HG03520 (cell line): ENCODE measurements around the gene ATPAF2.
A peak's percentile ranks its signal among the peaks of the same experiment; 100 is the strongest.

Source experiments
- ATAC-seq: cut with Tn5 transposase; IDR thresholded peaks from one replicate; pipeline ENCODE4 v1.9.1; 2021; ENCODE audit warnings: mild to moderate bottlenecking, moderate library complexity; ENCODE audit not compliant: unreplicated experiment

Gene ATPAF2

GRCh38 chr17:17987901-17988300, 51.1 kb downstream of the ATPAF2 start:
- no peak for ATAC-seq

GRCh38 chr17:17987187-17987896, 51.6 kb downstream of the ATPAF2 start:
- no peak for ATAC-seq

- ATAC-seq: no peak
Observed at GRCh38 chr17:17985555-17985954, 53.4 kb downstream of the ATPAF2 start.

GRCh38 chr17:17985153-17985552, 53.8 kb downstream of the ATPAF2 start:
- no peak for ATAC-seq

GRCh38 chr17:17983776-17984175, 55.2 kb downstream of the ATPAF2 start:
- ATAC-seq: no peak

- ATAC-seq: no peak
Observed at GRCh38 chr17:17983376-17983775, 55.6 kb downstream of the ATPAF2 start.

GRCh38 chr17:17982801-17983200, 56.2 kb downstream of the ATPAF2 start:
- ATAC-seq: no peak

- ATAC-seq: no peak
Observed at GRCh38 chr17:17981330-17981729, 57.6 kb downstream of the ATPAF2 start.

- no peak for ATAC-seq
Observed at GRCh38 chr17:17979778-17980177, 59.2 kb downstream of the ATPAF2 start.

GRCh38 chr17:17978481-17979424, 60.2 kb downstream of the ATPAF2 start:
- no peak for ATAC-seq

- no peak for ATAC-seq
Observed at GRCh38 chr17:17976931-17977570, 61.9 kb downstream of the ATPAF2 start.

- no peak for ATAC-seq
Observed at GRCh38 chr17:17975436-17975835, 63.5 kb downstream of the ATPAF2 start.

- no peak for ATAC-seq
Observed at GRCh38 chr17:17972952-17973254, 66.1 kb downstream of the ATPAF2 start.

GRCh38 chr17:17972126-17972951, 66.6 kb downstream of the ATPAF2 start, which contains the start of the genes DRC3 and TOM1L2:
Gene DRC3 (plus strand): TSS chr17:17972862. CDS start chr17:17977599, 4,737 bp downstream.
Gene TOM1L2 (minus strand): TSS chr17:17972400. CDS start chr17:17972313, 87 bp downstream.
- ATAC-seq: peak; percentile 93

GRCh38 chr17:17971431-17972125, 67.4 kb downstream of the ATPAF2 start:
- ATAC-seq: no peak

GRCh38 chr17:17970699-17971430, 68.1 kb downstream of the ATPAF2 start:
- ATAC-seq: no peak
